HG02623 (cell line): ENCODE results near the gene DAD1.
"Not testable (repeated sequence)": the region's sequence is repeated elsewhere in the genome, so short reads cannot be mapped to it uniquely, and the experiment has no call there.

Source experiments
- ATAC-seq: cut with Tn5 transposase; IDR thresholded peaks from one replicate; pipeline ENCODE4 v1.9.1; 2021; ENCODE audit warnings: moderate library complexity; ENCODE audit not compliant: unreplicated experiment

DAD1 gene

GRCh38 chr14:22569737-22570131 lies 19.3 kb downstream of the DAD1 start:
- ATAC-seq = no peak

DNA sequence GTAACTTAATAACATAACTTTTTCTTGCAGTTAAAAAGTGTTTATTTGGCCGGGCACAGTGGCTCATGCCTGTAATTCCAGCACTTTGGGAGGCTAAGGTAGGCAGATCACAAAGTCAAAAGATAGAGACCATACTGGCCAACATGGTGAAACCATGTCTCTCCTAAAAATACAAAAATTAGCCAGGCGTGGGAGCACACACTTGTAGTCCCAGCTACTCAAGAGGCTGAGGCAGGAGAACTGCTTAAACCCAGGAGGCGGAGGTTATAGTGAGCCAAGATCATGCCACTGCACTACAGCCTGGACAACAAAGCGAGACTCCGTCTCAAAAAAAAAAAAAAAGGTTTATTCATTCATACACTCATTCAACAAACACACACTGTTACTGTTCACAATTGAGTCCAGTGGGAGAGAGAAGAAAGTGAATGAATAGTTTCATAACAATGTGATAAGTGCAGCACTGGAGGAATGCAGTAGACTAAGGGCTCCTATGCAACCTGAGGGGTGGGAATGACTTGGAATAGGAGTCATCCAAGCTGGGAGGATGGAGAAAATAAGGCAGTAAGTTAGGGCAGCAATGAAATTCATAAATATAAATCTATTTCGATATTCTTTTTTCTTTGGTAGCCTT lies 19.8 kb downstream of the DAD1 start:
- ATAC-seq = no peak

GRCh38 chr14:22567437-22567836 lies 21.6 kb downstream of the DAD1 start:
- ATAC-seq = no peak

DNA sequence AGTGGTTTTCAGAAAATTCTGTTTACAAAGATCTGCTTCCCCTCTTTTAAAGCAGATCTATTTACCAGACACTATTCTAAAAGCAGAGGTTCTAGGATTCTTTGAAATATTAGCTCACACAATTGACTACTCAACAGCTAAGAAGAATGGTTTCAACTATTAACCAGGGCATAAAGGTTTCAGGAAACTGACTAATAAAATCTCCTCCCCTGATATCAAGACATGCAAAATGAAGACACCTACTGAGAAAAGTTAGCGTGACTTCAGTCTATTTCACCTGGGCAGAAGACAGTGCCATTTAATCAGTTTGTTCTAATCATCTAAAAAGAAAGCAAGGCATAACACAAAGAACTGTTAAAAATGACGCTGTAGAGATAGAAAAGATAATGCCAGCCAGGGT lies 22.2 kb downstream of the DAD1 start:
- ATAC-seq = no peak

DNA sequence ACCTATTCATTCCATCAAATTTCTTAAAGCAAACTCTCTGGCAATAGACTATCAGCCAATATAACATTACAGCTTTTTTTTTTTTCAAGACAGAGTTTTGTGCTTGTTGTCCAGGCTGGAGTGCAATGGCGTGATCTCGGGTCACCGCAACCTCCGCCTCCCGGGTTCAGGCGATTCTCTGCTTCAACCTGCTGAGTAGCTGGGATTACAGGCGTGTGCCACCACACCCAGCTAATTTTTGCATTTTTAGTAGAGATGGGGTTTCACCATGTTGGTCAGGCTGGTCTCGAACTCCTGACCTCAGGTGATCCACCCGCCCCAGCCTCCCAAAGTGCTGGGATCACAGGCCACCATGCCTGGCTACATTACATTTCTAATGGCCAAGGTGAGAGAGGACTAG lies 22.8 kb downstream of the DAD1 start:
- ATAC-seq = not testable (repeated sequence)

- ATAC-seq = no peak
These were observed 23.6 kb downstream of the DAD1 start for GRCh38 chr14:22565391-22565945.

- ATAC-seq = no peak
These were observed 24.6 kb downstream of the DAD1 start for GRCh38 chr14:22564463-22564862.

GRCh38 chr14:22563987-22564386 lies 25.0 kb downstream of the DAD1 start:
- ATAC-seq = no peak

GRCh38 chr14:22561661-22562579 lies 27.1 kb downstream of the DAD1 start:
- ATAC-seq = peak; percentile 22

DNA sequence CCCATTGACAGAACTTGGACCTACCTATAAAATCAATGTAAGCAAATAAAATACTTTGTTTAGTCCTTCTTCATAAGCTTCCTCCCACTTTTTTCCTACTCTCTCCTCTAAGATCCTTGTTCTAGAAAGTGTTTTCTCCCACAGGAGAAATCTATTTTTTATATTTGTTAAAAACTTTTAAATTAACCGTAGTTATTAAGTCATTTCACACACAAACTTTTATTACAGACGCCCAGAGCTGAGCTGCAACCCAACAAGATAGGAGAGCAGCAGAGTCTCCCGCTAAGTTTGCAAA lies 27.7 kb downstream of the DAD1 start:
- no peak for ATAC-seq

DNA sequence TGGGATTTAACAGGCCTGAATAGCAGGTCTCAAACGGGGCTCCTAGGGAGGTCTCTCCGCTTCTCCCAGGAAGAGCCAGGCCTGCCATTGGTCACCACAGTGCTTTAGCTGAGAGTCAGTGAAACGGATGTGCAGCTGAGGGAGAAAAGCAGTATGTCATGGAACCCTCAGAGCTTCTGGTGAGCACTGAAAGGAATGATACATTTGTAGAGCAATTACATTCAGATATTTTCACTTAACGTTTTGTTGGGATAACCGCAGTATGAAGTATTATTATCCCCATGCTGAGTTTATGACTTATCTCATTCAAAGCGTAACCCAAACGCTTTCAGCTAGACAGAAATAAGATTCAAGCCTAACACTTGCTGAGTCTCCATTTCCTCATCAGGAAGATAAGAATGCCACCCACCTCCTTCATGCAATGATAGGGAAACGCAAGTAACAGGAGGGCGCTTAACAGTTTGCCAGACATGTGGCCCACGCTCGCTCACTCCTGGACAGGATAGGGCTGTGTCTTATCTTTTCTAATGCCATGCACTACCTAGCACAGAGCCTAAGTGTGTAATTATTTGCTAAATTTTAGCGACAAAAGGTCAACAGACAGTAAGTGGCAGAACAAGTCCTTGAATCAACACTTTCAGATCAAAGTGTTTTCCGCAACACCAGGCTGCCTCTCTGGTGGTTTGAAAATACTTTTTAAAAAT lies 28.2 kb downstream of the DAD1 start:
- ATAC-seq = no peak

GRCh38 chr14:22559041-22559440 lies 30.0 kb downstream of the DAD1 start:
- ATAC-seq = no peak

GRCh38 chr14:22558221-22558913 lies 30.7 kb downstream of the DAD1 start:
- no peak for ATAC-seq

GRCh38 chr14:22557846-22558220 lies 31.2 kb downstream of the DAD1 start:
- no peak for ATAC-seq

DNA sequence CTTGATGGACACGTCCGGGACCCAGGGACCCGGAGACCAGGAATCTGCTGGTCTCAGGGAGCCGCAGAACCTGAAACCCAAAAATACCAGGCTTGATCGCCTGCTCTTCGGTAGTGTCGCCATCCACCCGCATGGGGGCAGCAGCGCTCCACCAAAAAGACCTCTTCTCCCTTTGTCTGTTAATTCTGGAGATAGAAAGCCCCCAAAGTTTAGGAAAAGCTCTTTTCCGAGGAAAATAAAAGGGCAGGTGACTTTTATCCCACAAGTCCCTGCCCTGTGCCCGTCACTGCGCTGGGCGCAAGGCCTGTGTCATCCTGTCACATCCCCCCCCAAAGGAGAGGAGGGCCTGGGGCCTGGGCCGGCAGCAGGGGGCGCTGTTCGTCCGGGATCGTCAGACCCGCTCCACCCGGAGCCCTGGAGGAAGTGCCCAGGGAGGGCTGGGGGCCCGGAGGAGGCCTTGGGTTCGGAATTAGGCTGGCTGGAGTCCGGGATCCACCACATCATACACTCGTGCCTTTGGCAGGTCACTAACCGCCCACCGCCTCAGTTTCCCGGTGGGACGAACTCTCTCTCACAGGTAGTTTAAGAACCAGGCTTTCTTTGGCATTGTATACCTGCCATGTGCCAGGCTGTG lies 31.9 kb downstream of the DAD1 start:
- ATAC-seq = peak; percentile 28

DNA sequence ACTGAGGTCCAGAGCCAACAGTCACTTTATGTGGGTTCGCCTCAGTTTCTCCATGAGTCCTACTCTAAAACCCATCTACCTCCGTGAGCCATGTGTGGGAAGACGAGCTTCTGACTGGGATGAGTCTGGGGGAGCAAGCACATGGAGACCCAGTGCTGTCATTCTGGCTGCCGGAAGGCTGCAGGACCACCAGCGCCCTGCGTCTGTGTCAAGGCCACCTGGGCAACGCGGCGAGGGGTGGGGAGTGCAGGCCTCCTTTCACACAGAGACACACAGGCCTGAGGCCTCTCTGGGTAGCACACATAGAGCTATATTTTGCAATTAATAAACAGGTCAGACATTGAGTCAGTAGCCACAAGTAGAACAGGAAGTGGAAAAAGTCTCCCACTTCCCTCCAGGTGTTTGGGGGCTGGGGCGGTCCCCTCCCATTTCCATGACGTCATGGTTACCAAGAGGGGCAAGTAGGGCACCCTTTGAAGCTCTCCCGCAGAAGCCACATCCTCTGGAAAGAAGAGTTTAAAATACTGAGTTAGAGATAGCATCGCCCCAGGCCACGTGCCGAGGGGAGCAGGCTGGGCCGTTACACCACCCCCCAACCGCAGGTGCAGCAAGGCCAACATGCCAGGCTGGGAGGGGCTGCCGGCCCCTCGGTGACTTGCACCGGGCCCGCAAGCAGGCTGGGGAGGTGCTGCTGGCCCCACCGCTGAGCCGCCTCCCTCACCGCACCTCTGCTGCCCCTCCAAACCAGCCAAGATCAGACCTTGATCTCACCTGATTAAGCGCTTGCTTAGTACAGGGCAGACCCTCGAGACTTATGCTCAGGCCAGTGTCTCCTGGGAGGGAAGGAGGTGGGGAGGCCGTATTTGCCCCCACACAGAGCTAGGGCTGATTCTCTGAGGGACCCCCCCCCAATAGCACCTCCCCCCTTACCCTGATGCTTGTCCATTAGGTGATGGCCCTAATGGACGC lies 32.7 kb downstream of the DAD1 start:
- ATAC-seq = peak; percentile 66

DNA sequence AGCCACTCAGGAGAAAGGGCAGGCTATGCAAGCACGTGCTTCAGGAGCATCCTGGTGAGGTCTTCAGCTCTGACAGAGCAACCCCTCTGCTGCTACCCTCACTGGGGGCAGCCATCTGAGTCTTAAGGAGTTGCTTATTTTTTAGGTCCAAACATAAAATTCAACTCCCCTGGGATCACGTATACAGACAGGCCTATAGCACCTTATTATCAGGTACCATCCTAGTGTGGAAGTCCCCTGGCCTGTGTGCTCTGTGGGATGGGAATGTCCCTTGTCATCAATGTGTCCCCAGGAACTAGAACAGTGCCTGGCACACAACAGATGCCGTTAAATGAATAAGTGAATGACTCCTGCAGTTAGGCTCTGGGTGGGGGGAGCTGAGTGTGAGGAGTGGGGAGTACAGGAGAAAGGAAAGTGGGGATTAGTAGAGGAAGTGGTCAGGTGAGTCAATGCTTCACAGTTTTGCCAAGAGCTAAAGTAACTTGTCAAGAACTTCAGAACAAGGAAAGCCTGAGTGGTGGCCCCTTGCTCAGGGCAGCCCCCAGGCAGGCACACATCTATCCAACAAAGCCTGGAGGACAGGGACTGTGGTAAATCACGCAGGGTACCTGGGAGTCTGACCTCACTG lies 33.5 kb downstream of the DAD1 start:
- ATAC-seq = peak; percentile 0

DNA sequence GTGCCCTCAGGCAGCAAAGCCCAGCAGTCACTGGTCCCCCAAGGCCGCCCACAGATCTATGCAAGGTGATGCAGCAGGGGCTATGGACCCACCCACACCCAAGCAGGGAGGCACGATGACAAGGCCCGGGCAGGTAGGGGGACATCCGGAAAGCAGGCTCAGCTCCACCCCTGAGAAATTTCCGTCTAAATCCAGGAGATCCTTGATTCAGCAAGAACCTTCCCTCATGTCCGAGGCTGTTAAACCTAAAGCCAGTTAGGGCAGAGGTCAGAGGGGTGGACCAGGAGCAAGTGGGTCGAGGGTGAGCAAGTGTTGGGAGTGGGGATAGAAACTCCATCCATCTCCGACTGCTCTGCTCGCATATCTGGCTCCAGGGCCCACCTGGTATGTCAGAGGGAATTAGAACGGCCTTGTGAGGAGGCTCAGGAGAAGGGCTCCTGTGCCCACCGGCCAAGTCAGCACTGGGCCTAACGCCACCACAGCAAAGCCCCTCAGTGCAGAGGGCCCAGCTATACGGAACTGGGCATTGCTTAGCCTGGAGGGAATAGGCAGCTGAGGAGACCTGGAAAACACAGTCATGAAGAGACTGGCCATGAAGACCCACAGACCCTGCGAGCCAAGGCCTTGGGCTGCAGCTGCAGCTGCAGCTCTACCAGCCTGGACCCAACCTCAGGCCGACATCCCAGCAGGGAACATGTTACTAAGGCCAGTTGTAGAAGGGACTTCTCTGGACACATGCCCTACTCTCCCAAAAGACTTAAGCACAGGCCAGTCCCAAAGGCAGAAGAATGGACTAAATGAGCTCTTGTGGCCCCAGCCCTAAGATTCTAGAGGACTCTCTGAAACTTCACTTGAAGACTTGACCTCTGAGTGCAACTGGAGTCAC lies 34.3 kb downstream of the DAD1 start:
- no peak for ATAC-seq
